Measurements from ENCODE around the gene EFCAB11.

DNA sequence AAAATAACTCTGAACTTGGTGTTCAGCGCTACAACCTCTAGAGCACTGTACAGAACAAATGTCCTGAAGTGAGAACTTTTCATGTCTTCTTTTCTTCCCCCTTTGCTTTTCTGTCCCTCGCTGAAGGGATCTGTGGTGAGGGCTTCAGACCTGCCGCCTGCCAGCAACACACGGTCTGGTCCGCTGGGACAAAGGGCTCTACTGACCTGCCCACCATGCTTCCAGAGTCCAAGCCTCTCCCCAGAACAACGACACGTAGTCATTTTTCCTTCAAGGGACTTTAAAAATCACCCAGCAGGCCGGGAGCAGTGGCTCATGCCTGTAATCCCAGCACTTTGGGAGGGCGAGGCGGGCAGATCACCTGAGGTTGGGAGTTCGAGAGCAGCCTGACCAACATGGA, 140.4 kb downstream of the EFCAB11 start:
- TF ChIP-seq, protein P1, sequence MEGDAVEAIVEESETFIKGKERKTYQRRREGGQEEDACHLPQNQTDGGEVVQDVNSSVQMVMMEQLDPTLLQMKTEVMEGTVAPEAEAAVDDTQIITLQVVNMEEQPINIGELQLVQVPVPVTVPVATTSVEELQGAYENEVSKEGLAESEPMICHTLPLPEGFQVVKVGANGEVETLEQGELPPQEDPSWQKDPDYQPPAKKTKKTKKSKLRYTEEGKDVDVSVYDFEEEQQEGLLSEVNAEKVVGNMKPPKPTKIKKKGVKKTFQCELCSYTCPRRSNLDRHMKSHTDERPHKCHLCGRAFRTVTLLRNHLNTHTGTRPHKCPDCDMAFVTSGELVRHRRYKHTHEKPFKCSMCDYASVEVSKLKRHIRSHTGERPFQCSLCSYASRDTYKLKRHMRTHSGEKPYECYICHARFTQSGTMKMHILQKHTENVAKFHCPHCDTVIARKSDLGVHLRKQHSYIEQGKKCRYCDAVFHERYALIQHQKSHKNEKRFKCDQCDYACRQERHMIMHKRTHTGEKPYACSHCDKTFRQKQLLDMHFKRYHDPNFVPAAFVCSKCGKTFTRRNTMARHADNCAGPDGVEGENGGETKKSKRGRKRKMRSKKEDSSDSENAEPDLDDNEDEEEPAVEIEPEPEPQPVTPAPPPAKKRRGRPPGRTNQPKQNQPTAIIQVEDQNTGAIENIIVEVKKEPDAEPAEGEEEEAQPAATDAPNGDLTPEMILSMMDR (IDR thresholded peaks at IDR 0.05 in 2 of 3, conservative IDR thresholded peaks at IDR 0.05 in 1 of 3; ENCODE audit: borderline replicate concordance in 1 of 3, insufficient read depth in 1 of 3, low read depth in 2 of 3, low read length in 2 of 3), result no peak
- TF ChIP-seq POLR2A (IDR thresholded peaks at IDR 0.05; ENCODE audit: borderline replicate concordance, extremely low read depth, insufficient read depth, insufficient read length), result no peak
- TF ChIP-seq SP1 (IDR thresholded peaks at IDR 0.05; ENCODE audit: low read depth), result no peak
- TF ChIP-seq POLR2AphosphoS5 (IDR thresholded peaks at IDR 0.05; ENCODE audit: low read depth, low read length), result no peak
- TF ChIP-seq, protein P2, sequence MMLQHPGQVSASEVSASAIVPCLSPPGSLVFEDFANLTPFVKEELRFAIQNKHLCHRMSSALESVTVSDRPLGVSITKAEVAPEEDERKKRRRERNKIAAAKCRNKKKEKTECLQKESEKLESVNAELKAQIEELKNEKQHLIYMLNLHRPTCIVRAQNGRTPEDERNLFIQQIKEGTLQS (IDR thresholded peaks at IDR 0.05), result no peak
- no peak for TF ChIP-seq EZH2 (IDR thresholded peaks at IDR 0.05)
- TF ChIP-seq RAD21 (IDR thresholded peaks at IDR 0.05; ENCODE audit: low read depth), result no peak
- no peak for TF ChIP-seq EZH2phosphoT487 (IDR thresholded peaks at IDR 0.05; ENCODE audit: borderline replicate concordance)
- TF ChIP-seq, protein P3, sequence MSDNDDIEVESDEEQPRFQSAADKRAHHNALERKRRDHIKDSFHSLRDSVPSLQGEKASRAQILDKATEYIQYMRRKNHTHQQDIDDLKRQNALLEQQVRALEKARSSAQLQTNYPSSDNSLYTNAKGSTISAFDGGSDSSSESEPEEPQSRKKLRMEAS (IDR thresholded peaks at IDR 0.05), result no peak
- TF ChIP-seq, protein P4, sequence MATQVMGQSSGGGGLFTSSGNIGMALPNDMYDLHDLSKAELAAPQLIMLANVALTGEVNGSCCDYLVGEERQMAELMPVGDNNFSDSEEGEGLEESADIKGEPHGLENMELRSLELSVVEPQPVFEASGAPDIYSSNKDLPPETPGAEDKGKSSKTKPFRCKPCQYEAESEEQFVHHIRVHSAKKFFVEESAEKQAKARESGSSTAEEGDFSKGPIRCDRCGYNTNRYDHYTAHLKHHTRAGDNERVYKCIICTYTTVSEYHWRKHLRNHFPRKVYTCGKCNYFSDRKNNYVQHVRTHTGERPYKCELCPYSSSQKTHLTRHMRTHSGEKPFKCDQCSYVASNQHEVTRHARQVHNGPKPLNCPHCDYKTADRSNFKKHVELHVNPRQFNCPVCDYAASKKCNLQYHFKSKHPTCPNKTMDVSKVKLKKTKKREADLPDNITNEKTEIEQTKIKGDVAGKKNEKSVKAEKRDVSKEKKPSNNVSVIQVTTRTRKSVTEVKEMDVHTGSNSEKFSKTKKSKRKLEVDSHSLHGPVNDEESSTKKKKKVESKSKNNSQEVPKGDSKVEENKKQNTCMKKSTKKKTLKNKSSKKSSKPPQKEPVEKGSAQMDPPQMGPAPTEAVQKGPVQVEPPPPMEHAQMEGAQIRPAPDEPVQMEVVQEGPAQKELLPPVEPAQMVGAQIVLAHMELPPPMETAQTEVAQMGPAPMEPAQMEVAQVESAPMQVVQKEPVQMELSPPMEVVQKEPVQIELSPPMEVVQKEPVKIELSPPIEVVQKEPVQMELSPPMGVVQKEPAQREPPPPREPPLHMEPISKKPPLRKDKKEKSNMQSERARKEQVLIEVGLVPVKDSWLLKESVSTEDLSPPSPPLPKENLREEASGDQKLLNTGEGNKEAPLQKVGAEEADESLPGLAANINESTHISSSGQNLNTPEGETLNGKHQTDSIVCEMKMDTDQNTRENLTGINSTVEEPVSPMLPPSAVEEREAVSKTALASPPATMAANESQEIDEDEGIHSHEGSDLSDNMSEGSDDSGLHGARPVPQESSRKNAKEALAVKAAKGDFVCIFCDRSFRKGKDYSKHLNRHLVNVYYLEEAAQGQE (IDR thresholded peaks at IDR 0.05; ENCODE audit: low read depth), result no peak
- TF ChIP-seq YY1 (IDR thresholded peaks at IDR 0.05; ENCODE audit: extremely low read depth, insufficient replicate concordance, low read depth, low read length), result no peak
- TF ChIP-seq SIN3A (IDR thresholded peaks at IDR 0.05; ENCODE audit: low read depth), result no peak
